Hepatocyte (in vitro differentiated cells): ENCODE results near the gene TWSG1. TPM values are rescaled to one million over a fixed set of nuclear protein-coding genes. Genes with fewer than 3 reads are reported as not detected.
"Not testable (repeated sequence)": the region's sequence is repeated elsewhere in the genome, so short reads cannot be mapped to it uniquely, and the experiment has no call there.

ENCODE experiments used
- DNase-seq: peaks from one replicate; pipeline ENCODE4 v3.0.0-alpha.2; 2016; ENCODE audit warnings: low spot score
- H2AFZ ChIP-seq: fragments of 200-600 bp; sonication (generic); 2 replicates; pipeline ENCODE4 v1.6.0; 2016; ENCODE audit warnings: antibody characterized with exemption, mild to moderate bottlenecking
- H3K27ac ChIP-seq: fragments of 200-600 bp; sonication (generic); 2 replicates; pipeline ENCODE4 v1.5.1; 2016; ENCODE audit warnings: mild to moderate bottlenecking
- H3K27me3 ChIP-seq: fragments of 200-600 bp; sonication (generic); 2 replicates; pipeline ENCODE4 v1.6.1; 2016
- H3K36me3 ChIP-seq: fragments of 200-600 bp; sonication (generic); replicated peaks from 2 replicates; pipeline ENCODE4 v1.5.1; 2016; ENCODE audit warnings: low read depth; ENCODE audit not compliant: insufficient read depth
- H3K4me1 ChIP-seq: fragments of 200-600 bp; sonication (generic); 2 replicates; pipeline ENCODE4 v1.5.1; 2016; ENCODE audit warnings: mild to moderate bottlenecking, moderate library complexity; ENCODE audit not compliant: insufficient read depth
- H3K4me2 ChIP-seq: fragments of 200-600 bp; sonication (generic); 2 replicates; pipeline ENCODE4 v1.6.0; 2016
- H3K4me3 ChIP-seq: fragments of 200-600 bp; sonication (generic); 2 replicates; pipeline ENCODE4 v1.5.1; 2016; ENCODE audit warnings: mild to moderate bottlenecking
- H3K79me2 ChIP-seq: fragments of 200-600 bp; sonication (generic); 2 replicates; pipeline ENCODE4 v1.6.0; 2017; ENCODE audit warnings: mild to moderate bottlenecking
- H3K9me2 ChIP-seq: fragments of 200-600 bp; sonication (generic); replicated peaks from 2 replicates; pipeline ENCODE4 v1.6.0; 2017; ENCODE audit warnings: mild to moderate bottlenecking; ENCODE audit not compliant: insufficient read depth
- H3K9me3 ChIP-seq: fragments of 200-600 bp; sonication (generic); 2 replicates; pipeline ENCODE4 v1.5.1; 2016; ENCODE audit warnings: low read depth, mild to moderate bottlenecking
- H4K20me1 ChIP-seq: fragments of 200-600 bp; sonication (generic); 2 replicates; pipeline ENCODE4 v1.6.0; 2016; ENCODE audit warnings: mild to moderate bottlenecking; ENCODE audit not compliant: insufficient read depth, poor library complexity, severe bottlenecking
- CTCF ChIP-seq: fragments of 200-600 bp; sonication (generic); IDR thresholded peaks from 2 replicates; pipeline ENCODE4 v1.5.1; 2016; ENCODE audit warnings: antibody characterized with exemption, mild to moderate bottlenecking; ENCODE audit not compliant: poor library complexity
- EZH2 ChIP-seq: fragments of 200-600 bp; sonication (generic); IDR thresholded peaks from 2 replicates; pipeline ENCODE4 v1.6.1; 2016; ENCODE audit warnings: antibody characterized with exemption, mild to moderate bottlenecking, borderline replicate concordance
- EZH2phosphoT487 ChIP-seq: fragments of 200-600 bp; sonication (generic); IDR thresholded peaks from one replicate; pipeline ENCODE4 v1.6.1; 2018; ENCODE audit warnings: antibody characterized with exemption, mild to moderate bottlenecking, low read depth, moderate library complexity; ENCODE audit not compliant: unreplicated experiment, severe bottlenecking
- WGBS: methylation state at CpG from one replicate; pipeline ENCODE4 v1.1.6; 2016; ENCODE audit warnings: low lambda C conversion rate; ENCODE audit errors: missing lambda C conversion rate; 5-methylcytosine and 5-hydroxymethylcytosine counted together
- polyA plus RNA-seq: library from polyadenylated mRNA; unstranded; fragments of >200 nt; fragmentation: Nextera tagmentation; extraction: Ambion mirVana; gene quantifications from 2 replicates; pipeline ENCODE4 v1.2.1, GENCODE V29; 2016
- total RNA-seq: library from RNA; depleted of rRNA; stranded (reverse); fragments of >200 nt; gene quantifications from 2 replicates; pipeline ENCODE4 v1.2.3, GENCODE V29; 2014

TWSG1 gene
- total and polyA plus RNA-seq, 2 experiments from 2014 or later, result 36.7 to 61.4 TPM

GRCh38 chr18:9421901-9422327 is 87.3 kb downstream of the TWSG1 start:
- Histone ChIP-seq H3K4me1 (peaks cover 9% of the 10 kb centered on the region), H3K27me3 (no peaks in the 10 kb centered on the region), H3K36me3 (no peaks in the 10 kb centered on the region), H3K9me2 (no peaks in the 10 kb centered on the region), H3K9me3 (no peaks in the 10 kb centered on the region), H3K27ac (no peak overlapping the region), H2AFZ (no peak overlapping the region), H3K79me2 (no peaks in the 10 kb centered on the region), H3K4me2 (no peak overlapping the region), H3K4me3 (no peak overlapping the region), H4K20me1 (no peaks in the 10 kb centered on the region)
- no peak for DNase-seq
- TF ChIP-seq EZH2phosphoT487, result no peak
- 85% methylated on average over 7 of the region's 7 CpGs for WGBS

- H3K4me1 ChIP-seq, result no peaks in the 10 kb centered on the region
- no peak overlapping the region for H3K27ac ChIP-seq
- H2AFZ ChIP-seq, result no peak overlapping the region
- no peaks in the 10 kb centered on the region for H3K27me3 ChIP-seq
- H3K4me2 ChIP-seq, result no peak overlapping the region
- TF ChIP-seq CTCF (no peak), EZH2 (no peak), EZH2phosphoT487 (no peak)
- WGBS, result 94% methylated on average over 6 of the region's 6 CpGs
- no peaks in the 10 kb centered on the region for H3K9me3 ChIP-seq
- H3K9me2 ChIP-seq, result no peaks in the 10 kb centered on the region
- H4K20me1 ChIP-seq, result no peaks in the 10 kb centered on the region
- DNase-seq, result no peak
- H3K79me2 ChIP-seq, result no peaks in the 10 kb centered on the region
- no peaks in the 10 kb centered on the region for H3K36me3 ChIP-seq
- H3K4me3 ChIP-seq, result no peak overlapping the region
Measured at GRCh38 chr18:9422816-9423519, 88.4 kb downstream of the TWSG1 start.

- H4K20me1 ChIP-seq, H3K4me2 ChIP-seq, H3K4me3 ChIP-seq, H3K4me1 ChIP-seq, DNase-seq, H3K9me3 ChIP-seq, H3K27me3 ChIP-seq, H3K79me2 ChIP-seq, H3K27ac ChIP-seq, H2AFZ ChIP-seq, H3K9me2 ChIP-seq, H3K36me3 ChIP-seq: not testable (repeated sequence)
- WGBS, result 95% methylated on average over 1 of the region's 1 CpG
Measured at GRCh38 chr18:9423648-9424047, 89.1 kb downstream of the TWSG1 start.

- H3K4me3 ChIP-seq, H3K4me2 ChIP-seq, H3K36me3 ChIP-seq, H3K79me2 ChIP-seq, H3K27ac ChIP-seq, H3K4me1 ChIP-seq, H4K20me1 ChIP-seq, H2AFZ ChIP-seq, H3K9me3 ChIP-seq, H3K9me2 ChIP-seq, H3K27me3 ChIP-seq, DNase-seq: not testable (repeated sequence)
- WGBS, result 70% methylated on average over 5 of the region's 5 CpGs
Measured at GRCh38 chr18:9424235-9424634, 89.7 kb downstream of the TWSG1 start.

GRCh38 chr18:9426753-9427152 is 92.2 kb downstream of the TWSG1 start:
- H3K79me2 ChIP-seq, result no peaks in the 10 kb centered on the region
- no peaks in the 10 kb centered on the region for H3K4me1 ChIP-seq
- no peak overlapping the region for H3K4me3 ChIP-seq
- H2AFZ ChIP-seq, result no peak overlapping the region
- WGBS, result 86% methylated on average over 7 of the region's 7 CpGs
- TF ChIP-seq EZH2phosphoT487 (no peak), CTCF (no peak), EZH2 (no peak)
- no peak overlapping the region for H3K4me2 ChIP-seq
- no peaks in the 10 kb centered on the region for H3K27me3 ChIP-seq
- H3K9me2 ChIP-seq, result no peaks in the 10 kb centered on the region
- no peaks in the 10 kb centered on the region for H3K36me3 ChIP-seq
- DNase-seq, result no peak
- H4K20me1 ChIP-seq, result no peaks in the 10 kb centered on the region
- no peaks in the 10 kb centered on the region for H3K9me3 ChIP-seq
- no peak overlapping the region for H3K27ac ChIP-seq
